GM19351 (cell line): ENCODE data around the gene LDHAL6A.

ENCODE experiments used
- ATAC-seq: cut with Tn5 transposase; IDR thresholded peaks from one replicate; pipeline ENCODE4 v1.9.1; 2021; ENCODE audit warnings: mild to moderate bottlenecking, moderate library complexity; ENCODE audit not compliant: unreplicated experiment

The LDHAL6A gene

GRCh38 chr11:18490319-18490718 lies 34.7 kb downstream of the LDHAL6A start:
- no peak for ATAC-seq

DNA sequence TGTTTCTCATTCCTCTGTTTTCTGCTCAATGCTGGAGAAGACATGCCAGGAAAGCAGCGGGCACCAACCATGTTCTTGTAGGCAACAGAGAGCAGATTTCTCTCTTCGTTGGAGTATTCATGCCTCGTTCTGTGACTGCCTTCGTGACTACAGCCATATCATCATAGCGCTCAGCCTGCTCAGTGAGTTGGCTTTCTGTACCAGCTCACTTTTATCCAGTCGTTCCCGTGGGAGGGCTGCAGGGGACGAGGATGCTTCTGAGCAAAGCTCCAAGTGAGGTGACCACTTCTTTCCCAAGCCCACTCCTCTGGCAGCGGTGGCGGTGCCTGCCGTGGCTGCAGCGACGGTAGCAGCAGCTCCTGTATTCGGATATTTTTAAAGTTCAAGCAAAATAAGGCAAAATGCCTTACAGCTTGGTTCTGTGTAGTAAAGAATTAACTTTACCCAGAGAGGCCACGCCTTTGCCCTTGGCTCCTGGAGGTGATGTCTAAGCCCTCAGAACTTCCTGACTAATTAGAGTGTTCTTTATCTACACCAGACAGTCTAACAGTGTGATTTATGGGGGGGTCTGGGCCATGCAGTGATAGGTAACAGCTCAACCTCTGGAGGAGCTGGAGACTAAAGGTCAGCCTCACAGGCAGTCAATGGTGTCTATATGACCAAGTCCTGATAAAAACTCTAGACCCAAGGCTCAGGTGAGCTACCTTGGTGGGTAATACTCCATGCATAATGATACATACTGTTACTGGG lies 35.3 kb downstream of the LDHAL6A start:
- no peak for ATAC-seq

DNA sequence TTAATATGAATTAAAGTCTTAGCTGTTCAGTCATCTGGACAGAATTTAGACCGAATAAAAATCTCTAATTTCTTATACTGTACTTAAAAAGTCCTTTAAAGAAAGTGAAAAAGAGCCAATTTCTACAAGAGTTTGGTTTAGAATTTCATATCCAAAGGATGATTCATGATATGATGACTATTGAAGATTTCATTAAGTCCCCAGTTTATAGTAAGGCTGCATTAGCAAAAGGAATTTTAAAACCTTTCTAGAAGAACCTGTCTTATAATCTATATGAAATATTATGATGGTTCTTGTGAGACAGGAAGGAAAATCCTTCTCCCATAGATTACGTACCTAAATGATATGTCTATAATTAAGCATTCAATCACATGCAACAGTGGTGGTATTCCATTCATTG lies 36.3 kb downstream of the LDHAL6A start:
- ATAC-seq, result no peak

DNA sequence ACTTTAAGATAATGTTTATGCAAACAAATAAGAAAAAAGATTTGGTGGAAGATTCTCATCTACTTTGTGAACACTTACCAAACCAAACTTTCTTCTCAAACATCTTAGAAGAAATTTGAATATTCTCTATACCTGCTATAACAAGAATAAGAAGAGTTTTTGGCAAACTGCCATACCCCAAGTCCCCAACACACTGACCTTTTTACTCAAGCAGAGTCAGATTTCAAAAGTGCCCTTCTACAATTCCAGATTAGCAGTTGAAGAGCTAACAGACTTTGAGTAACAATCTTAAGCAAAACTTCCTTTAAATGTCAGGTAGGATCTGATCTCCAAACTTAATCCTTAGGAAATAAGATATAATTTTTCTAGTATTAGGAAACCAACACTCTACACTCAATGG lies 37.2 kb downstream of the LDHAL6A start:
- no peak for ATAC-seq

DNA sequence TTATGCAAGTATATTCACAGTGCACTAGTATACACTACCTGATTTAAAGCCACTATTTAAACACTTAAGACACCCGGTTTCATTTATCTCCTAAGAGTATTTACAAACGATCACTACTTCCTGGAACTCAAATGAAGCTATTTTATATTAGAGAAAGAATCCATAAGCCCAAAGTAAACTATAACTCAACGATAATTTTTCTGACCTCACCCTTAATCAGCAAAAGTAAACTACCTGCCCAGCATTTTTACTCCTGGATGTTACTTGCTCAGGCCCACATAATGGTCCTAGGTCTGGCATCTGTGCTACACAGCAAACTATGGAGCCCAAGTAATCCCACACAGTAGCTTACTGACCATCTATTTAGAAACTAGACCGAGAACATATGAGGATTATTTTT lies 37.7 kb downstream of the LDHAL6A start:
- no peak for ATAC-seq

GRCh38 chr11:18495271-18495670 lies 39.6 kb downstream of the LDHAL6A start:
- ATAC-seq, result no peak

DNA sequence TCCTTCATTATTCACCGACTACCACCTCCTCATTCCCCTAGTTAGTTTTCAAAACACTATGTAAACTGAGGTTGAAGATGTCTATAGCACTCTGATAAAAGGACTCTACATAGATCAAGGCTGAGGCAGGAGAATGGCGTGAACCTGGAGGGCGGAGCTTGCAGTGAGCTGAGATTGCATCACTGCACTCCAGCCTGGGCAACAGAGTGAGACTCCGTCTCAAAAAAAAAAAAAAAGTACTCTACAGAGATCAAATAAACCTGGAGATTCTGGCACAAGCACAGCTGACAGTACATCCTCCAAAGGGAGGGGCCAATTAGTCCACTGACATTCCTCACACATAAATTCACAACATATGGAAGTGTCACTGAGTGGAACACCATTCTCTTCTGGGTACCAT lies 40.0 kb downstream of the LDHAL6A start:
- no peak for ATAC-seq

DNA sequence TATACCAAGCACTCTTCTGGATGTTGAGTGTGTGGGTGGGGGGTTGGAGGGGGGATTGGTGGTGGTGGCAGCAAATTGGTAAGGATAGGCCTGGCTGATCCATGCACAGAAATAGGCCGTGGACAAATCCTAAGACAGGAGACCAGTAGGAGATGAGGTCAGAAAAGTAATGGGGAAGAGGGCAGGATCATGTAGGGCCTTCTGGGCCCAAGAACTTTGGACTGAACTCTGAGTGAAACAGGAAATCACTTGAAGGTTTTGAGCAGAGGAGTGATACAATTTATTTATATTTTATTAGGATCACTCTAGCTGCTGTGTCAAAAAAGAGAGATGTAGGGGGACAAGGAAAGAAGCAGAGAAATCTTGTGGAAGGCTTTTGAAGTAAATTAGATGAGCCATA lies 42.4 kb downstream of the LDHAL6A start:
- ATAC-seq, result no peak

- ATAC-seq, result no peak
Measured at GRCh38 chr11:18501629-18502028, 46.0 kb downstream of the LDHAL6A start.

DNA sequence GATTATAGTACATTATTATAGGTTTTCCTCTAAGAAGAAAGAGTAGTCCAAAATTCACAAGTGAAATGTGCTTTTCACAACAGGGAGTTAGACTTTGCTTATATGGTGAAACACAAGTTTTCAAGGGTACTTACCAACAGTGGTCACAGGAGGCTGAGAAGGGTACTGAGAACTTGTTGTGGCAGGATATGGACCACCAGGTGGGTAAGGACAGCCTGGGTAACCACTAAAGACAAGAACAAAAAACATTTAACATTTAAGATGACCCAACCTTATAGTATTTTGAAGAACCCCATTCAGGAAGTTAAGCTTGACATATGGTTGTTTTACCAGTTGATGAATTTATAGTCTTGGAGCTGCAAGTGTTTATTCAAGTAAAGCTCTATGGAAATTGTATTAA lies 46.7 kb downstream of the LDHAL6A start:
- ATAC-seq, result no peak

GRCh38 chr11:18521122-18521521 lies 65.5 kb downstream of the LDHAL6A start:
- no peak for ATAC-seq

DNA sequence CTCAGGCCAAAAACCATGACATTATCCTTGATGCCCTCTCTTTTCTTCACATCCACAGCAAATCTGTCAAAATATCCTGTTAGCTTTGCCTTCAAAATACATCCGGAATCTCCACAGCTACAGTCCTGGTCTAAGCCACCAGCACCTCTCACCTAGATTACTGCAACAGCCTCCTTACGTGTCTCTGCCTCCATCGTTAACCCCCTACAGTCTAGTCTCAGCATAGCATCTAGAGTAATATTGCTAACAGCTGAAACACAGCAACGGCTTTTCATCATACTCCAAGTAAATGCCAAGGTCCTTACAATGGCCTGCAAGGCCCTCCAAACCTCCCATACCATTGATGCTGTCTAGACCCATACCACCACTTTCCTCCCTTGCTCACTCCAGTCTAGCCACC lies 66.7 kb downstream of the LDHAL6A start:
- ATAC-seq, result no peak

DNA sequence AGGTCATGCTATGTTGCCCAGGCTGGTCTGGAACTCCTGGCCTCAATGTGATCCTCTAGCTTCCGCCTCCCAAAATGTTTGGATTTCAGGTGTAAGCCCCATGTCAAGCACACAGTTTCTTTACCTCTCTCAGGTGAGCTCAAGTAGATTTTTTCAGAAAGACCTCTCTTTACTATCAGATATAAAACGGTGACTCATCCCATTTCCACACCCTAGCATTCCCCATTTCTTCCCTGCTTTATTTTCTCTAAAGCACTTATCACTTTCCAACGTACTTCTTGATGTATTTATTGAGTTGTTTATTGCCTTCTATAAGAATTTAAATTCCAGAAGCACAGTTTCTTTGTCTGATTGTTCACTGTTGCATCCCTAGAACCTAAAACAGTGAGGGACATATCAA lies 67.4 kb downstream of the LDHAL6A start:
- no peak for ATAC-seq

DNA sequence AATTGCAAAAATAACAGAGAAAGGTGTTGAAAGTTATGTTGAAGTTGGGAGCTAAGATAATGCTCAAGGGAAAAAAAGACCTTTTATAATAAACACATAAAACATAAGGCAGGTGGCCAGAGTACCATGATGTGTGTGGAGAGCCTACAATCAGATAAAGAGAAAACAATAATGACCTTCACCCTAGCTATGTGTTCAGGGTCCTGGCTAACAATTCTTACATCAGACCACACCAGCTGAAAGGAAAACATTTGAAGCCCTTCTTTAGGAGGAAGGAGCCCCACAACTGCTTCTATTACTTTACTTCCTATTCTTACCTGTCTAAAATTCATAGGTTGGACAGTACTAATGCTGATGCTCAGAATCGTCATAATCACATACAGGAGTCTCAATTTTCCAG lies 68.6 kb downstream of the LDHAL6A start:
- no peak for ATAC-seq

DNA sequence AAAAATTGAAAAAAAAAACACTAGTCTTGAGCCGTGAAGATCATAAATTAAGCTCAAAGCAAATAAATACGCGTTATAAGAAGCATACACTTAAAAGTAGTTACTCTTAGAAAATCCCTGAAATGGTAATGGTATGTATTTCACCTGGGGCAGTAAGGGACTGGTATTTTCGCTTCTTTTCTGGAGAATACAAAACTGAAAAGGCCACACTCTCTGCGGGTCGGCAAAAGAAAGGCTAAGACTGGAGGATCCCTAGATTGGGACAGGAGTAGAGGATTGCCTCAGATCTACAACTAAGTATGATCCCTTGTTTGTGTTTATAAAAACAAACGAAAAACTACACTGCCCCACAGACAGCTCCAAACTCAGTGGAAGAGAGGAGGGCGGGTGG lies 70.5 kb downstream of the LDHAL6A start:
- ATAC-seq, result no peak

DNA sequence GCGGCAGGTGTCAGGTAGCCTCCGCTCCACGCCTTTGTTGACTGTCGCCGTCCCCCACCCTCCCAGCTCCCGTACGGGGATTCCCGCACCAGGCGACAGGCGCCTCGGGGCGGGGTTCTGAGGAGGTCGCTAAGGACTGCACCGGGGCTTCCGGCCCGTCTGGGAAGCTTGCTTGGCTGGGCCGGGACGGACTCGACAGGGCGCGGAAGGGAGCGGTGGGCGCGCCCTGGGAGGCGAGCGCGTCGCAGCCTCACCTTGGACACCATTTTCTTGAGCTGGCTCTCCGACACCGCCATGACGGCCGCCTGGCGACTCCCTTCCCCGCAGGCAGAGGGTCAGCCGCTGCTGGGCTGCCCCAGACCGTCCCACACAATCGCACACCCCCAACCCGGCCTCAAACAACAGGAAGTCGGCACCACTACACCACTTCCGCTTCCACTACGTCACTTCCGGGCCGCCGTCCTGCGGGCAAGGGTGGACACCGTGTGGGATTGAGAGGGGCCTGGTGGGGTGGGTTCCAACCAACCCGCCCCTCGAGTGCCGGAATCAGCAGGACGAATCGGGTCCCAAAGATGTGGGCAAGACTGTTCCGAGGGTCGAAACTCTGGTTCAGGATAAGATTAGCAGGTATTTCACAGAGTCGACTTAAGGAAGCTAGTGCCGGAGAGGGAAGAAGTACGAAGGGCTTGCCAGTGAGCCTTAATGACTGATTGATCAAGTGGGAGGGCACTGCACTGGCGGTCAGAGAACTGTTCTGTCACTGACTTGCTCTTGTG lies 71.1 kb downstream of the LDHAL6A start, which contains the start of gene TSG101:
Gene TSG101, minus strand, starts transcription at position 422 of the 776 bp plus-strand sequence. Its CDS starts 126 bp downstream, at position 296.
- ATAC-seq, result peak; percentile 97

DNA sequence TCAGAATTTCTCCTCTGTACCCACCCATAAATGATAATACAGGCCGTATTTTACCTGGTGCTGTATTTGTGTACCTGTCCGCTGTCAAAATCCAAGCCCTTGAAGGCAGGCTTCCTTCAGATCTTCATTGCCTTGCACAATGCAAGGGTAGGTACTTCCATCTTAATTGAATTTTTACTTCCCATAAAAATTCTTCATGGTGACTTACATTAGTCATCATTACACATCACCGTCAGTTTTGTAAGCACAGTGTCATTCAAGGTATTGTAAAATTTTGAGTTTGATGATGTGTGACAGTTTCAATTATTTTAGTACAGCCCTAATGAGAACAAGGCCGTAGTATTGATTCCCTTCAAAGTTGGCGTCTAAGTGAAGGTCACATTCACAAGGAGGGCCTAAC lies 71.9 kb downstream of the LDHAL6A start:
- ATAC-seq, result no peak
